ENCODE measurements around the gene CDH22.

DNA sequence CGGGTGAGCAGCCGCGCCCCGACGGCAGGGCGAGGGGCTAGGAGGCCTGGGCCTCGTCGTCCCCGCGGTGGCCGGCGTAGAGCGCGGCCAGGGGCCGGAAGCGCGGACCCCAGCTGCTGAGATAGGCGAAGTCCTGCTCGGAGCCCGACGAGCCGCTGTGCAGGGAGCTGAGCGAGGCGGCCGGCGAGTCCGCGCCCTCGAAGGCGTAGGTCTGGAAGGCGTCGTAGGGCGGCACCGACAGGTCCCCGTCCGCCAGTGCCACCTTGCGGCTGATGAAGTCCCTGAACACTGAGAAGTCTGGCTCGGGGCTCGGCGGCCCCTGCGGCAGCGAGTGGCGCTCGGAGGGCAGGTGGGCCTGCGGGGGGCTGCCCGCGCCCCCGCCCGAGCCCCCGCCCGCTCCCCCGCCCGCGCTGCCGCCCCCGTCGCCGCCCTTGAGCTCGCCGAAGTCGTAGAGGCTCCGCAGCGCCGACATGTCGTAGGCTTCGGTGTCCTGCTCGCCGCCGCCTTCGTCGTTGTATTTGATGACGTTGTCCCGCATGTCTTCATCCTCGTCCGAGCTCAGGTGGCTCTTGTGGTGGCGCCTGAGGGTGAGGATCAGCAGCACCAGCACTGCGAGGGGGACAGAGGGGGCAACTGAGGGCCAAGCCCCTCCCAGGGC, 133.7 kb downstream of the CDH22 start:
- TF ChIP-seq, protein P1, sequence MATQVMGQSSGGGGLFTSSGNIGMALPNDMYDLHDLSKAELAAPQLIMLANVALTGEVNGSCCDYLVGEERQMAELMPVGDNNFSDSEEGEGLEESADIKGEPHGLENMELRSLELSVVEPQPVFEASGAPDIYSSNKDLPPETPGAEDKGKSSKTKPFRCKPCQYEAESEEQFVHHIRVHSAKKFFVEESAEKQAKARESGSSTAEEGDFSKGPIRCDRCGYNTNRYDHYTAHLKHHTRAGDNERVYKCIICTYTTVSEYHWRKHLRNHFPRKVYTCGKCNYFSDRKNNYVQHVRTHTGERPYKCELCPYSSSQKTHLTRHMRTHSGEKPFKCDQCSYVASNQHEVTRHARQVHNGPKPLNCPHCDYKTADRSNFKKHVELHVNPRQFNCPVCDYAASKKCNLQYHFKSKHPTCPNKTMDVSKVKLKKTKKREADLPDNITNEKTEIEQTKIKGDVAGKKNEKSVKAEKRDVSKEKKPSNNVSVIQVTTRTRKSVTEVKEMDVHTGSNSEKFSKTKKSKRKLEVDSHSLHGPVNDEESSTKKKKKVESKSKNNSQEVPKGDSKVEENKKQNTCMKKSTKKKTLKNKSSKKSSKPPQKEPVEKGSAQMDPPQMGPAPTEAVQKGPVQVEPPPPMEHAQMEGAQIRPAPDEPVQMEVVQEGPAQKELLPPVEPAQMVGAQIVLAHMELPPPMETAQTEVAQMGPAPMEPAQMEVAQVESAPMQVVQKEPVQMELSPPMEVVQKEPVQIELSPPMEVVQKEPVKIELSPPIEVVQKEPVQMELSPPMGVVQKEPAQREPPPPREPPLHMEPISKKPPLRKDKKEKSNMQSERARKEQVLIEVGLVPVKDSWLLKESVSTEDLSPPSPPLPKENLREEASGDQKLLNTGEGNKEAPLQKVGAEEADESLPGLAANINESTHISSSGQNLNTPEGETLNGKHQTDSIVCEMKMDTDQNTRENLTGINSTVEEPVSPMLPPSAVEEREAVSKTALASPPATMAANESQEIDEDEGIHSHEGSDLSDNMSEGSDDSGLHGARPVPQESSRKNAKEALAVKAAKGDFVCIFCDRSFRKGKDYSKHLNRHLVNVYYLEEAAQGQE (IDR thresholded peaks at IDR 0.05; ENCODE audit: low read depth) = no peak
- TF ChIP-seq, protein P2, sequence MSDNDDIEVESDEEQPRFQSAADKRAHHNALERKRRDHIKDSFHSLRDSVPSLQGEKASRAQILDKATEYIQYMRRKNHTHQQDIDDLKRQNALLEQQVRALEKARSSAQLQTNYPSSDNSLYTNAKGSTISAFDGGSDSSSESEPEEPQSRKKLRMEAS (IDR thresholded peaks at IDR 0.05) = peak; percentile 36; the same call in 1 of the 2 replicates
- TF ChIP-seq EP300 (IDR thresholded peaks at IDR 0.05; ENCODE audit: borderline replicate concordance) (no peak), CEBPB (IDR thresholded peaks at IDR 0.05) (no peak)
